ENCODE data around the gene CADM2.
"Not testable (repeated sequence)": the region's sequence is repeated elsewhere in the genome, so short reads cannot be mapped to it uniquely, and the experiment has no call there.

CADM2 gene

GRCh38 chr3:85120879-85121278, 162.1 kb downstream of the CADM2 start:
- Histone ChIP-seq H3K9me3 (ENCODE audit: control insufficient read depth, insufficient read depth, low read depth, low read length) (no peaks in the 10 kb centered on the region), H3K4me1 (ENCODE audit: control insufficient read depth, insufficient read depth, low read length) (no peaks in the 10 kb centered on the region), H3K27ac (ENCODE audit: extremely low read depth, low read depth, low read length) (no peak overlapping the region), H3K4me3 (ENCODE audit: low read depth, low read length) (no peak overlapping the region), H3K36me3 (ENCODE audit: control insufficient read depth in 2 of 2, insufficient read depth in 1 of 2, low read length in 2 of 2) (no peaks in the 10 kb centered on the region)
- ChIA-PET CTCF (no interaction called here), POLR2A (no interaction called here)
- TF ChIP-seq ZNF658 (tag by site-specific recombination; IDR thresholded peaks at IDR 0.05) (no peak), BCL11B (tag by site-specific recombination; IDR thresholded peaks at IDR 0.05; ENCODE audit: low read depth) (no peak), BCL11A (tag by site-specific recombination; IDR thresholded peaks at IDR 0.05; ENCODE audit: low read depth) (no peak), ZNF626 (tag by site-specific recombination; IDR thresholded peaks at IDR 0.05) (no peak), HIC1 (tag by site-specific recombination; IDR thresholded peaks at IDR 0.05) (no peak), TRIM28 (IDR thresholded peaks at IDR 0.05; ENCODE audit: borderline replicate concordance, low read length) (no peak), ZNF747 (tag by site-specific recombination; IDR thresholded peaks at IDR 0.05) (no peak)

- H3K9me3 ChIP-seq (ENCODE audit: control insufficient read depth, insufficient read depth, low read depth, low read length); CTCF ChIA-PET; H3K36me3 ChIP-seq (ENCODE audit: control insufficient read depth in 2 of 2, insufficient read depth in 1 of 2, low read length in 2 of 2); H3K4me3 ChIP-seq (ENCODE audit: low read depth, low read length); H3K4me1 ChIP-seq (ENCODE audit: control insufficient read depth, insufficient read depth, low read length); H3K27ac ChIP-seq (ENCODE audit: extremely low read depth, low read depth, low read length); POLR2A ChIA-PET: not testable (repeated sequence)
Observed at GRCh38 chr3:85132864-85133263, 174.1 kb downstream of the CADM2 start.

GRCh38 chr3:85133691-85134420, 175.1 kb downstream of the CADM2 start:
- H3K36me3 ChIP-seq (ENCODE audit: control insufficient read depth in 2 of 2, insufficient read depth in 1 of 2, low read length in 2 of 2); H3K9me3 ChIP-seq (ENCODE audit: control insufficient read depth, insufficient read depth, low read depth, low read length); H3K4me3 ChIP-seq (ENCODE audit: low read depth, low read length); CTCF ChIA-PET; H3K27ac ChIP-seq (ENCODE audit: extremely low read depth, low read depth, low read length); POLR2A ChIA-PET; H3K4me1 ChIP-seq (ENCODE audit: control insufficient read depth, insufficient read depth, low read length): not testable (repeated sequence)

- Histone ChIP-seq H3K9me3 (ENCODE audit: control insufficient read depth, insufficient read depth, low read depth, low read length) (no peaks in the 10 kb centered on the region), H3K4me1 (ENCODE audit: control insufficient read depth, insufficient read depth, low read length) (no peaks in the 10 kb centered on the region), H3K27ac (ENCODE audit: extremely low read depth, low read depth, low read length) (no peak overlapping the region), H3K36me3 (ENCODE audit: control insufficient read depth in 2 of 2, insufficient read depth in 1 of 2, low read length in 2 of 2) (no peaks in the 10 kb centered on the region), H3K4me3 (ENCODE audit: low read depth, low read length) (no peak overlapping the region)
- ChIA-PET POLR2A (no interaction called here), CTCF (no interaction called here)
- TF ChIP-seq ZBTB20 (tag by site-specific recombination; IDR thresholded peaks at IDR 0.05) = no peak
- no peak for TF ChIP-seq ZNF518A (tag by site-specific recombination; conservative IDR thresholded peaks at IDR 0.05; ENCODE audit: low read depth)
- no peak for TF ChIP-seq ZNF302 (tag by site-specific recombination; IDR thresholded peaks at IDR 0.05; ENCODE audit: low read depth)
- no peak for TF ChIP-seq PRDM1 (tag by site-specific recombination; IDR thresholded peaks at IDR 0.05)
- TF ChIP-seq ZBTB48 (tag by site-specific recombination; IDR thresholded peaks at IDR 0.05) = no peak
- no peak for TF ChIP-seq ZNF26 (tag by site-specific recombination; IDR thresholded peaks at IDR 0.05)
Observed at GRCh38 chr3:85142626-85143025, 183.8 kb downstream of the CADM2 start.
